Measurements from ENCODE around the gene SERPINA12. TPM values are rescaled to one million over a fixed set of nuclear protein-coding genes. Genes with fewer than 3 reads are reported as not detected.

Gene SERPINA12
- total RNA-seq, 1 experiment from 2014 or later = not detected

Other genes with a start within 250 kb of the SERPINA12 start
- not detected for gene SERPINA10, start 216.2 kb downstream of the SERPINA12 start, total RNA-seq (2021; ENCODE audit: unreplicated experiment)
- not detected for gene SERPINA6, start 186.1 kb downstream of the SERPINA12 start, total RNA-seq (2021; ENCODE audit: unreplicated experiment)
- not detected for gene SERPINA2, start 142.8 kb downstream of the SERPINA12 start, total RNA-seq (2021; ENCODE audit: unreplicated experiment)
- 9.1 TPM for gene SERPINA1, start 120.9 kb downstream of the SERPINA12 start, total RNA-seq (2021; ENCODE audit: unreplicated experiment)
- gene SERPINA11, start 56.7 kb downstream of the SERPINA12 start, total RNA-seq (2021; ENCODE audit: unreplicated experiment) = not detected
- not detected for gene SERPINA9, start 33.3 kb downstream of the SERPINA12 start, total RNA-seq (2021; ENCODE audit: unreplicated experiment)
- gene SERPINA4, start 52.0 kb upstream of the SERPINA12 start, total RNA-seq (2021; ENCODE audit: unreplicated experiment) = 0.17 TPM
- 3.0 TPM for gene SERPINA5, start 72.0 kb upstream of the SERPINA12 start, total RNA-seq (2021; ENCODE audit: unreplicated experiment)
- 4.3 TPM for gene SERPINA3, start 102.9 kb upstream of the SERPINA12 start, total RNA-seq (2021; ENCODE audit: unreplicated experiment)

Measured in HCT116 (cell line).